Lung (tissue), 12 donors: Measurements from ENCODE around the gene MCOLN1. TPM values are rescaled to one million over a fixed set of nuclear protein-coding genes. Genes with fewer than 3 reads are reported as not detected.

Experiments
- ATAC-seq: fragments of 200-7000 bp; cut with Tn5 transposase; one replicate; pipeline ENCODE4 v1.9.1; 2020; ENCODE audit warnings: moderate number of reproducible peaks; ENCODE audit not compliant: insufficient read depth, low FRiP score
- DNase-seq, 3 donors: peaks; one replicate each; pipeline ENCODE4 v3.0.0-alpha.2; 2013 to 2017
- H3K27ac ChIP-seq, 2 donors: one replicate each; pipeline ENCODE4 v1.5.1; 2013; ENCODE audit warnings: mild to moderate bottlenecking in 2 of 2, moderate library complexity in 2 of 2, control low read depth in 1 of 2, inconsistent platforms in 1 of 2, low read depth in 1 of 2, low read length in 1 of 2
- H3K27me3 ChIP-seq, 3 donors: one replicate each; pipeline ENCODE4 v1.5.1; 2013; ENCODE audit warnings: low read length in 2 of 3; ENCODE audit not compliant: control insufficient read depth in 3 of 3, insufficient read depth in 3 of 3
- H3K36me3 ChIP-seq, 4 donors: one replicate each; pipeline ENCODE4 v1.5.1; 2013; ENCODE audit warnings: low read length in 4 of 4, mild to moderate bottlenecking in 1 of 4, moderate library complexity in 1 of 4; ENCODE audit not compliant: control insufficient read depth in 4 of 4, insufficient read depth in 4 of 4
- H3K4me1 ChIP-seq, 5 donors: one replicate each; pipeline ENCODE4 v1.5.1; 2013; ENCODE audit warnings: low read length in 5 of 5, mild to moderate bottlenecking in 2 of 5, moderate library complexity in 1 of 5; ENCODE audit not compliant: control insufficient read depth in 5 of 5, insufficient read depth in 5 of 5
- H3K4me3 ChIP-seq: one replicate; pipeline ENCODE4 v1.5.1; 2013; ENCODE audit warnings: mild to moderate bottlenecking, control low read depth, moderate library complexity
- H3K9ac ChIP-seq, 2 donors: one replicate each; pipeline ENCODE4 v1.5.1; 2013; ENCODE audit warnings: low read length in 2 of 2, control low read depth in 1 of 2; ENCODE audit not compliant: insufficient read depth in 1 of 2
- H3K9me3 ChIP-seq, 4 donors: one replicate each; pipeline ENCODE4 v1.5.1; 2013; ENCODE audit warnings: low read length in 3 of 4, mild to moderate bottlenecking in 1 of 4, moderate library complexity in 1 of 4; ENCODE audit not compliant: control insufficient read depth in 4 of 4, insufficient read depth in 3 of 4
- WGBS, 2 donors: extraction: QIAGEN DNeasy Blood & Tissue Kit; methylation state at CpG; one replicate each; pipeline ENCODE4 v1.1.7; 2013; 5-methylcytosine and 5-hydroxymethylcytosine counted together
- polyA plus RNA-seq, 2 donors: library from polyadenylated mRNA; stranded (reverse); fragments of 200-250 nt; gene quantifications; one replicate each; pipeline ENCODE4 v1.2.1, GENCODE V29; 2013
- total RNA-seq, 2 donors: library from RNA; depleted of rRNA in 1 of 2; stranded (reverse); fragments of >200 nt in 1 of 2; gene quantifications; one replicate each; pipeline ENCODE4 v1.2.1, GENCODE V29; 2014 to 2021
- TF ChIP-seq, protein P1 (sequence below): IDR thresholded peaks from 2 replicates; pipeline ENCODE4 v1.5.1; 2012; ENCODE audit warnings: mild to moderate bottlenecking; ENCODE audit errors: control extremely low read depth, extremely low read depth
- donor health status: control.
- donor health status: control.
- donor health status: Bipolar disorder and iron deficiency.
- donor health status: healthy.
- donor health status: DM: yes; HTN: yes; CAD: no.

The MCOLN1 gene
- total and polyA plus RNA-seq, 4 donors: 11.6 to 68.1 (median 59.9) TPM

- Histone ChIP-seq H3K27me3 (no peaks in the 10 kb centered on the region), H3K36me3 (peaks cover 0 to 6% (median 0%) of the 10 kb centered on the region in 4 donors), H3K4me1 (peaks cover 0 to 6% (median 0%) of the 10 kb centered on the region in 5 donors), H3K4me3 (no peak overlapping the region), H3K9ac (no peak overlapping the region), H3K9me3 (no peaks in the 10 kb centered on the region), H3K27ac (no peak overlapping the region)
- WGBS, 2 donors: 72 to 85% methylated on average over 35 of the region's 35 CpGs
- no peak for ATAC-seq
- TF ChIP-seq, protein P1, sequence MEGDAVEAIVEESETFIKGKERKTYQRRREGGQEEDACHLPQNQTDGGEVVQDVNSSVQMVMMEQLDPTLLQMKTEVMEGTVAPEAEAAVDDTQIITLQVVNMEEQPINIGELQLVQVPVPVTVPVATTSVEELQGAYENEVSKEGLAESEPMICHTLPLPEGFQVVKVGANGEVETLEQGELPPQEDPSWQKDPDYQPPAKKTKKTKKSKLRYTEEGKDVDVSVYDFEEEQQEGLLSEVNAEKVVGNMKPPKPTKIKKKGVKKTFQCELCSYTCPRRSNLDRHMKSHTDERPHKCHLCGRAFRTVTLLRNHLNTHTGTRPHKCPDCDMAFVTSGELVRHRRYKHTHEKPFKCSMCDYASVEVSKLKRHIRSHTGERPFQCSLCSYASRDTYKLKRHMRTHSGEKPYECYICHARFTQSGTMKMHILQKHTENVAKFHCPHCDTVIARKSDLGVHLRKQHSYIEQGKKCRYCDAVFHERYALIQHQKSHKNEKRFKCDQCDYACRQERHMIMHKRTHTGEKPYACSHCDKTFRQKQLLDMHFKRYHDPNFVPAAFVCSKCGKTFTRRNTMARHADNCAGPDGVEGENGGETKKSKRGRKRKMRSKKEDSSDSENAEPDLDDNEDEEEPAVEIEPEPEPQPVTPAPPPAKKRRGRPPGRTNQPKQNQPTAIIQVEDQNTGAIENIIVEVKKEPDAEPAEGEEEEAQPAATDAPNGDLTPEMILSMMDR: no peak
- DNase-seq: peak; percentile 30 to 54 (median 40)
Observed at GRCh38 chr19:7476777-7477494, 45.5 kb upstream of the MCOLN1 start.

- H3K9ac ChIP-seq: no peak overlapping the region
- peaks cover 0 to 6% (median 0%) of the 10 kb centered on the region in 5 donors for H3K4me1 ChIP-seq
- no peak overlapping the region for H3K27ac ChIP-seq
- ATAC-seq (no peak), DNase-seq (no peak)
- H3K27me3 ChIP-seq: no peaks in the 10 kb centered on the region
- TF ChIP-seq, protein P1: no peak
- H3K9me3 ChIP-seq: no peaks in the 10 kb centered on the region
- 94% methylated on average over 10 of the region's 10 CpGs for WGBS, 2 donors
- H3K4me3 ChIP-seq: no peak overlapping the region
- peaks cover 0 to 4% (median 0%) of the 10 kb centered on the region in 4 donors for H3K36me3 ChIP-seq
Observed at GRCh38 chr19:7477758-7478157, 44.7 kb upstream of the MCOLN1 start.

DNA sequence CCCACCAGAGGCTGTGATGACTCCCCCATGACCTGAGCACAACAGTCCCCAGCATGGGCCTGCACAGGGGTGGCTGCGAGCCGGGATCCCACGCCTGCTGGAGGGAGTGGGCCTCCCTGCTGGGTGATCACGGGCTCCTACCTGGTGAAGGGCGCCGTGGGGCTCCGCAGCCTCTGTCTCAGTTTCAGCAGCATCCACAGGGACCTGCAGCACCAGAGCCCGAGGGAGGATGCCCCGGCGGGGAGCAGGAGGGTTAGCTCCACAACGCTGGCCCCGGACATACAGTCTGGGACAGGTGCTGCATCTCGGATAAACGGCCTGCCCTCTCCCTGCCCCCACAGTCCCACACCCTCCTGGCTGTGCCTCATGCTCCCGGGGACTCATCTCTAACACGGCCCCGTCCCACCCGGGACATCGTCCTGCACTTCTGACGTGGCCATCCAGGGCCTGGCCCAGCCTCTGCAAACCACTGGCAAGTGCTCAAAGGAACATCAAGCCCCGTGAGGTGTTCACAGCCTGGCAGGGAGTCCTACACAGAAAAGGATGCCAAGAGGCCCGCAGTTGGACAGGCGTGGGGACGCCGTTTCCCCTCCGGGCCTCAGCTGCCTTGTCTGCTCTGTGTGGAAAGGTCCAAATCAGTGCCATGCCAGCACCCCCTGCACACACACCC, 44.1 kb upstream of the MCOLN1 start:
- Histone ChIP-seq H3K9ac (no peak overlapping the region), H3K36me3 (peaks cover 0 to 4% (median 0%) of the 10 kb centered on the region in 4 donors), H3K4me3 (no peak overlapping the region), H3K9me3 (no peaks in the 10 kb centered on the region), H3K4me1 (peaks cover 0 to 8% (median 0%) of the 10 kb centered on the region in 5 donors), H3K27me3 (no peaks in the 10 kb centered on the region), H3K27ac (no peak overlapping the region)
- 82% methylated on average over 26 of the region's 26 CpGs for WGBS, 2 donors
- DNase-seq (no peak), ATAC-seq (peak; percentile 2)
- TF ChIP-seq, protein P1: no peak
